Endothelial cell (in vitro differentiated cells): ENCODE measurements around the gene DRC3. TPM values are rescaled to one million over a fixed set of nuclear protein-coding genes. Genes with fewer than 3 reads are reported as not detected.

Experiments
- DNase-seq: peaks from one replicate; pipeline ENCODE4 v3.0.0; 2021; ENCODE audit warnings: low spot score
- H3K27ac Mint-ChIP-seq: one replicate; pipeline ENCODE4 v1.8.0; 2021; ENCODE audit warnings: mixed read lengths, inconsistent platforms; ENCODE audit not compliant: unreplicated experiment
- H3K27me3 Mint-ChIP-seq: one replicate; pipeline ENCODE4 v1.8.0; 2021; ENCODE audit warnings: mild to moderate bottlenecking, moderate library complexity, mixed read lengths, inconsistent platforms; ENCODE audit not compliant: unreplicated experiment
- H3K36me3 Mint-ChIP-seq: one replicate; pipeline ENCODE4 v1.8.0; 2021; ENCODE audit warnings: mild to moderate bottlenecking, low read depth, mixed read lengths, inconsistent platforms; ENCODE audit not compliant: unreplicated experiment
- H3K4me1 Mint-ChIP-seq: one replicate; pipeline ENCODE4 v1.8.0; 2021; ENCODE audit warnings: mild to moderate bottlenecking, mixed read lengths, inconsistent platforms; ENCODE audit not compliant: unreplicated experiment
- H3K4me3 Mint-ChIP-seq: one replicate; pipeline ENCODE4 v1.8.0; 2021; ENCODE audit warnings: mild to moderate bottlenecking, mixed read lengths, inconsistent platforms; ENCODE audit not compliant: unreplicated experiment
- H3K9me3 Mint-ChIP-seq: one replicate; pipeline ENCODE4 v1.8.0; 2021; ENCODE audit warnings: mixed read lengths, inconsistent platforms; ENCODE audit not compliant: unreplicated experiment
- CTCF ChIP-seq: fragments of 200-600 bp; sonication (generic); IDR thresholded peaks from one replicate; pipeline ENCODE4 v1.5.0; 2021; ENCODE audit warnings: antibody characterized with exemption; ENCODE audit not compliant: unreplicated experiment
- total RNA-seq: library from RNA; stranded (reverse); fragmentation: NEBNext Ultra II Directional; extraction: Animal tissue kit (Norgen Biotek cat#: 25700); gene quantifications from one replicate; pipeline ENCODE4 v1.2.1, GENCODE V29; 2021; ENCODE audit not compliant: unreplicated experiment

The DRC3 gene
- total RNA-seq, 1 donor from 2014 or later = 4.3 TPM

- H3K36me3 Mint-ChIP-seq = peaks cover 7% of the 10 kb centered on the region
- no peak for TF ChIP-seq CTCF
- H3K27me3 Mint-ChIP-seq = peaks cover 19% of the 10 kb centered on the region
- peak overlapping the region; percentile 5 for H3K4me3 Mint-ChIP-seq
- peaks cover 13% of the 10 kb centered on the region for H3K4me1 Mint-ChIP-seq
- H3K27ac Mint-ChIP-seq = peak overlapping the region; percentile 4
- DNase-seq = no peak
- no peaks in the 10 kb centered on the region for H3K9me3 Mint-ChIP-seq
Observed at GRCh38 chr17:17978481-17979424, 6.1 kb downstream of the DRC3 start.

GRCh38 chr17:17979778-17980177, 7.1 kb downstream of the DRC3 start:
- no peak overlapping the region for H3K4me3 Mint-ChIP-seq
- H3K27ac Mint-ChIP-seq = no peak overlapping the region
- peaks cover 13% of the 10 kb centered on the region for H3K4me1 Mint-ChIP-seq
- H3K36me3 Mint-ChIP-seq = peaks cover 7% of the 10 kb centered on the region
- TF ChIP-seq CTCF = no peak
- DNase-seq = no peak
- peaks cover 21% of the 10 kb centered on the region for H3K27me3 Mint-ChIP-seq
- no peaks in the 10 kb centered on the region for H3K9me3 Mint-ChIP-seq

- Mint-ChIP-seq H3K4me1 (peaks cover 5% of the 10 kb centered on the region), H3K36me3 (peaks cover 7% of the 10 kb centered on the region), H3K27me3 (peaks cover 17% of the 10 kb centered on the region), H3K27ac (no peak overlapping the region), H3K4me3 (no peak overlapping the region), H3K9me3 (no peaks in the 10 kb centered on the region)
- TF ChIP-seq CTCF = no peak
- no peak for DNase-seq
Observed at GRCh38 chr17:17981330-17981729, 8.7 kb downstream of the DRC3 start.

GRCh38 chr17:17982801-17983200, 10.1 kb downstream of the DRC3 start:
- H3K4me3 Mint-ChIP-seq = no peak overlapping the region
- peaks cover 14% of the 10 kb centered on the region for H3K27me3 Mint-ChIP-seq
- TF ChIP-seq CTCF = no peak

GRCh38 chr17:17983376-17983775, 10.7 kb downstream of the DRC3 start:
- no peak overlapping the region for H3K27ac Mint-ChIP-seq

More at GRCh38 chr17:17982801-17983200, 10.1 kb downstream of the DRC3 start:
- DNase-seq = no peak
- peaks cover 6% of the 10 kb centered on the region for H3K36me3 Mint-ChIP-seq
- H3K4me1 Mint-ChIP-seq = no peaks in the 10 kb centered on the region
- H3K27ac Mint-ChIP-seq = no peak overlapping the region
- H3K9me3 Mint-ChIP-seq = no peaks in the 10 kb centered on the region

More at GRCh38 chr17:17983376-17983775, 10.7 kb downstream of the DRC3 start:
- Mint-ChIP-seq H3K27me3 (peaks cover 9% of the 10 kb centered on the region), H3K4me3 (no peak overlapping the region), H3K4me1 (no peaks in the 10 kb centered on the region), H3K36me3 (peaks cover 4% of the 10 kb centered on the region), H3K9me3 (no peaks in the 10 kb centered on the region)
- no peak for TF ChIP-seq CTCF
- DNase-seq = no peak
